Measurements from ENCODE around the gene IL1RL2. TPM values are rescaled to one million over a fixed set of nuclear protein-coding genes. Genes with fewer than 3 reads are reported as not detected.

The IL1RL2 gene
- total RNA-seq, 1 experiment from 2014 or later: not detected

- POLR2A ChIA-PET (ENCODE audit: low non-redundant PET): no interaction called here
Measured at GRCh38 chr2:102226612-102227391, 40.0 kb downstream of the IL1RL2 start.

GRCh38 chr2:102229141-102229769 lies 42.4 kb downstream of the IL1RL2 start:
- ChIA-PET POLR2A (ENCODE audit: low non-redundant PET) (no interaction called here), CTCF (no interaction called here)
- Histone ChIP-seq H3K27me3 (replicated peaks; ENCODE audit: insufficient read depth, low read depth, low read length, poor library complexity) (no peaks in the 10 kb centered on the region), H3K4me1 (ENCODE audit: insufficient read depth, low read length, poor library complexity, severe bottlenecking) (peaks cover 17% of the 10 kb centered on the region), H3K27ac (ENCODE audit: low read depth, low read length, poor library complexity, severe bottlenecking) (no peak overlapping the region), H3K4me3 (ENCODE audit: low read depth, low read length, poor library complexity, severe bottlenecking) (no peak overlapping the region), H3K36me3 (ENCODE audit: insufficient read depth, low read length, poor library complexity, severe bottlenecking) (no peaks in the 10 kb centered on the region), H3K9me3 (ENCODE audit: low read depth, low read length, poor library complexity, severe bottlenecking) (no peaks in the 10 kb centered on the region)
- BruUV-seq (replicated peaks): no TSS peak
- intact Hi-C loops (cut with micrococcal nuclease; ENCODE audit: unreplicated experiment): no loop called here
- DNase-seq (ENCODE audit: low spot score): no peak
- TF ChIP-seq, protein P1, sequence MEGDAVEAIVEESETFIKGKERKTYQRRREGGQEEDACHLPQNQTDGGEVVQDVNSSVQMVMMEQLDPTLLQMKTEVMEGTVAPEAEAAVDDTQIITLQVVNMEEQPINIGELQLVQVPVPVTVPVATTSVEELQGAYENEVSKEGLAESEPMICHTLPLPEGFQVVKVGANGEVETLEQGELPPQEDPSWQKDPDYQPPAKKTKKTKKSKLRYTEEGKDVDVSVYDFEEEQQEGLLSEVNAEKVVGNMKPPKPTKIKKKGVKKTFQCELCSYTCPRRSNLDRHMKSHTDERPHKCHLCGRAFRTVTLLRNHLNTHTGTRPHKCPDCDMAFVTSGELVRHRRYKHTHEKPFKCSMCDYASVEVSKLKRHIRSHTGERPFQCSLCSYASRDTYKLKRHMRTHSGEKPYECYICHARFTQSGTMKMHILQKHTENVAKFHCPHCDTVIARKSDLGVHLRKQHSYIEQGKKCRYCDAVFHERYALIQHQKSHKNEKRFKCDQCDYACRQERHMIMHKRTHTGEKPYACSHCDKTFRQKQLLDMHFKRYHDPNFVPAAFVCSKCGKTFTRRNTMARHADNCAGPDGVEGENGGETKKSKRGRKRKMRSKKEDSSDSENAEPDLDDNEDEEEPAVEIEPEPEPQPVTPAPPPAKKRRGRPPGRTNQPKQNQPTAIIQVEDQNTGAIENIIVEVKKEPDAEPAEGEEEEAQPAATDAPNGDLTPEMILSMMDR (conservative IDR thresholded peaks at IDR 0.05; ENCODE audit: low read depth, low read length): no peak
- TF ChIP-seq EZH2 (IDR thresholded peaks at IDR 0.05; ENCODE audit: borderline replicate concordance, low read depth, low read length, poor library complexity, severe bottlenecking): no peak

More at GRCh38 chr2:102226612-102227391, 40.0 kb downstream of the IL1RL2 start:
- Histone ChIP-seq H3K27me3 (replicated peaks; ENCODE audit: insufficient read depth, low read depth, low read length, poor library complexity) (no peaks in the 10 kb centered on the region), H3K27ac (ENCODE audit: low read depth, low read length, poor library complexity, severe bottlenecking) (peak overlapping the region; percentile 65), H3K9me3 (ENCODE audit: low read depth, low read length, poor library complexity, severe bottlenecking) (no peaks in the 10 kb centered on the region), H3K36me3 (ENCODE audit: insufficient read depth, low read length, poor library complexity, severe bottlenecking) (no peaks in the 10 kb centered on the region), H3K4me3 (ENCODE audit: low read depth, low read length, poor library complexity, severe bottlenecking) (no peak overlapping the region), H3K4me1 (ENCODE audit: insufficient read depth, low read length, poor library complexity, severe bottlenecking) (peaks cover 17% of the 10 kb centered on the region)
- intact Hi-C loops (cut with micrococcal nuclease; ENCODE audit: unreplicated experiment): no loop called here
- no peak for TF ChIP-seq EZH2 (IDR thresholded peaks at IDR 0.05; ENCODE audit: borderline replicate concordance, low read depth, low read length, poor library complexity, severe bottlenecking)
- TF ChIP-seq, protein P1 (conservative IDR thresholded peaks at IDR 0.05; ENCODE audit: low read depth, low read length): no peak
- DNase-seq (ENCODE audit: low spot score): no peak
- no TSS peak for BruUV-seq (replicated peaks)
- CTCF ChIA-PET: no interaction called here

GRCh38 chr2:102230410-102230909 lies 43.6 kb downstream of the IL1RL2 start:
- H3K36me3 ChIP-seq (ENCODE audit: insufficient read depth, low read length, poor library complexity, severe bottlenecking): no peaks in the 10 kb centered on the region
- no peak for DNase-seq (ENCODE audit: low spot score)
- POLR2A ChIA-PET (ENCODE audit: low non-redundant PET): no interaction called here
- H3K27me3 ChIP-seq (replicated peaks; ENCODE audit: insufficient read depth, low read depth, low read length, poor library complexity): no peaks in the 10 kb centered on the region
- BruUV-seq (replicated peaks): no TSS peak
- TF ChIP-seq, protein P1 (conservative IDR thresholded peaks at IDR 0.05; ENCODE audit: low read depth, low read length): no peak
- no peak for TF ChIP-seq EZH2 (IDR thresholded peaks at IDR 0.05; ENCODE audit: borderline replicate concordance, low read depth, low read length, poor library complexity, severe bottlenecking)
- intact Hi-C loops (cut with micrococcal nuclease; ENCODE audit: unreplicated experiment): no loop called here
- H3K4me1 ChIP-seq (ENCODE audit: insufficient read depth, low read length, poor library complexity, severe bottlenecking): peaks cover 17% of the 10 kb centered on the region
- H3K27ac ChIP-seq (ENCODE audit: low read depth, low read length, poor library complexity, severe bottlenecking): no peak overlapping the region
- CTCF ChIA-PET: no interaction called here
- H3K4me3 ChIP-seq (ENCODE audit: low read depth, low read length, poor library complexity, severe bottlenecking): no peak overlapping the region
- H3K9me3 ChIP-seq (ENCODE audit: low read depth, low read length, poor library complexity, severe bottlenecking): no peaks in the 10 kb centered on the region
